ENCODE measurements around the gene ETV3L. TPM values are rescaled to one million over a fixed set of nuclear protein-coding genes. Genes with fewer than 3 reads are reported as not detected.

The ETV3L gene
- total RNA-seq, 1 experiment from 2014 or later, result not detected

Other genes starting within 250 kb of the ETV3L start
- not detected for gene INSRR, start 240.7 kb downstream of the ETV3L start, total RNA-seq (2021; ENCODE audit: unreplicated experiment)
- 0.89 TPM for gene NTRK1, start 238.9 kb downstream of the ETV3L start, total RNA-seq (2021; ENCODE audit: unreplicated experiment)
- gene PEAR1, start 206.1 kb downstream of the ETV3L start, total RNA-seq (2021; ENCODE audit: unreplicated experiment), result 10.8 TPM
- not detected for gene LRRC71, start 179.2 kb downstream of the ETV3L start, total RNA-seq (2021; ENCODE audit: unreplicated experiment)
- gene ARHGEF11, start 54.1 kb downstream of the ETV3L start, total RNA-seq (2021; ENCODE audit: unreplicated experiment), result 28.9 TPM
- gene ETV3, start 38.6 kb upstream of the ETV3L start, total RNA-seq (2021; ENCODE audit: unreplicated experiment), result 21.2 TPM

Data from HCT116 (cell line).